RCC 7860 (cell line): ENCODE measurements around the gene TMEM59.

Experiments used
- DNase-seq: peaks from one replicate; pipeline ENCODE4 v3.0.0-alpha.2; 2015; ENCODE audit warnings: low spot score
- FAIRE-seq: peaks from 2 replicates; lab custom pipeline; 2012; peaks lifted over from hg19 to GRCh38; lab: Jason Lieb, UNC

TMEM59 gene

DNA sequence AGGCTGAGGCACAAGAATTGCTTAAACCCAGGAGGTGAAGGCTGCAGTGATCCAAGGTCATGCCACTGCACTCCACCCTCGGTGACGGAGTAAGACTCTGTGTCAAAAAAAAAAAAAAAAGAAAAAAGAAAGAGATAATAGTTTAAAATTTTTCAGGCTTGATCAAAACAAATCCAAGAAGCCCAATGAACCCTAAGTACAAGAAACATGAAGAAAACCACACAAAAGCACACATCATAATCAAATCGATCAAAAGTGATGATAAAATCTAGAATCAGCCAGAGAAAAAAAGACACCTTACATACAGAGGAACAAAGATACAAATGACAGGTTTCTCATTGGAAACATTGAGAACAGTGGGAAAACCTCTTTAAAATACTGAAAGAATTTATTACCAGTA lies 66.5 kb downstream of the TMEM59 start:
- FAIRE-seq (no peak), DNase-seq (no peak)

DNA sequence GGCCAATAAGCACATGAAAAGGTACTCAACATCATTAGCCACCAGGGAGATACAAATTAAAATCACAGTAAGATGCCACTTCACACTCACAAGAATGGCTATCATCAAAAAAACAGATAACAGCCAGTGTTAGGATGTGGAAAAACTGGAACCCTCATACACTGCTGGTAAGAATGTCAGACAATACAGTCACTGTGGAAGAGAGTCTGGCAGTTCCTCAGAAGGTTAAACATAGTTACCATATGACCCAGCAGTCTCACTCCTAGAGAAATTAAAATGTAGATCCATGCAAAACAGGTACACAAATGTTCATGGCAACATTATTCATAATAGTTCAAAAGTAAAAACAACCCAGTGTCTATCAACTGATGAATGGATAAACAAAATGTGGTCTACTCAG lies 68.3 kb downstream of the TMEM59 start:
- FAIRE-seq (no peak), DNase-seq (no peak)

DNA sequence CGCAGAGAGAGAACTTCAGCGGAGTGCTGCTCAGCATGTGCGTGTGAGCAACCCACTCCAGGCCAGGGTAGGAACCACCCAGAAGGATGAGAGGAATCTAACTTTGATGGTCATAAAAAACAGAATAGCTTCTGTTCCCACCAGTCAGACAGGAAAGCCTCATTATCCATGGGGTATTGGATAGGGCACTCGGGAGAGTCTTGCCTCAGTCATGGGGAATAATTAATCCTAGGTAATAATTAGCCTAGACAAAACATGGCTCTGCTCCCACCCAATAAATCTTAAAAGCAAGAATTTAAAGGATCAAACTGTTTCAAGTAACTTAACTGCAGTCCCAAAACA lies 70.3 kb downstream of the TMEM59 start:
- FAIRE-seq (no peak), DNase-seq (no peak)

DNA sequence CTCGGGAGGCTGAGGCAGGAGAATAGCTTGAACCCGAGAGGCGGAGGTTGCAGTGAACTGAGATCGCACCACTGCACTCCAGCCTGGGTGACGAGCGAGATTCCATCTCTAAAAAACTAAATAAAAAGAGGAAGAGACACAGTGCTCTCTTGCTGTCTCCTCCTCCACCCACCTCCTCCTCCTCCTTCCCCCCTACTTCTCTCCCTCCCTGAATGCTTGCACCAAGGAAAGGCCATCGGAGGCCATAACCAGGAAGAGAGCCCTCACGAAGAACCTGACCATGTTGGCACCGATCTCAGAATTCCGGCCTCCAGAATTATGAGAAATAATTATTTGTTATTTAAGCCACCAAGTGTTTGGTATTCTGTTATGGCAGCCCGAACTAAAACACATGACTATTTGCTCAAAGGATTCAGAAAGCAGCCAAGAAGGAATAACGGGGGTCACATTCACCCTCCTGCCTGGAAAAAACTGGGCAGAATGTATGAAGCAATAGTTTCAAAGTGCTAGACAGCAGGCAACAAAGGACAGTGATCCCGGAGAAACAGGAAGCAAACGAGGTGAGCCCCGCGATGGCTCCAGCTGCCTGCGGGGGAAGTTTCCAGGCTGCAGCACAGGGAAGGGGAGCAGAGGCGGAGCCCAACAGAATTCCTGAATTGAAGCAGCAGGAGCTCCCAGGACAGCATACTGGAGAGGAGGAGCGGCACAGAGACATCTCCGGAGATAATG lies 70.8 kb downstream of the TMEM59 start:
- DNase-seq: no peak
- FAIRE-seq: no peak

DNA sequence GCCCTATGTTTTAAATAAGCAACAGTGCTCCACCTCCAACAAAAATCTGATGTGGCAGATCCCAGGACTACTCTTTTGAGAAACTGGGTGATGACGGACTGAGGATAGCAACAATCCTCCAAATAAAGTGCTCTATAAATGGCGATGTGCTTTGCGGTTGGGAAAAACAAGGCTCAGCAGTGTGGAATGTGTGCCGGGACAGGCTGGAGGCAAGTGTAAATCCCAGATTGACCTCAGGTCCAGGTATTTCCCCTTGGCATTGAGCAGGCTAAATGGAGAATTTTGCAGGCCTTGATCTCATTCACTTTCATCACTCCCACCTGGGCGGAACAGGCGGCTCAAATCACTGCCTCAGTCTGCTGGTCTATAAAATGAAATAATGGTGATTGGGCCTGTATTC lies 71.8 kb downstream of the TMEM59 start:
- FAIRE-seq (no peak), DNase-seq (no peak)

DNA sequence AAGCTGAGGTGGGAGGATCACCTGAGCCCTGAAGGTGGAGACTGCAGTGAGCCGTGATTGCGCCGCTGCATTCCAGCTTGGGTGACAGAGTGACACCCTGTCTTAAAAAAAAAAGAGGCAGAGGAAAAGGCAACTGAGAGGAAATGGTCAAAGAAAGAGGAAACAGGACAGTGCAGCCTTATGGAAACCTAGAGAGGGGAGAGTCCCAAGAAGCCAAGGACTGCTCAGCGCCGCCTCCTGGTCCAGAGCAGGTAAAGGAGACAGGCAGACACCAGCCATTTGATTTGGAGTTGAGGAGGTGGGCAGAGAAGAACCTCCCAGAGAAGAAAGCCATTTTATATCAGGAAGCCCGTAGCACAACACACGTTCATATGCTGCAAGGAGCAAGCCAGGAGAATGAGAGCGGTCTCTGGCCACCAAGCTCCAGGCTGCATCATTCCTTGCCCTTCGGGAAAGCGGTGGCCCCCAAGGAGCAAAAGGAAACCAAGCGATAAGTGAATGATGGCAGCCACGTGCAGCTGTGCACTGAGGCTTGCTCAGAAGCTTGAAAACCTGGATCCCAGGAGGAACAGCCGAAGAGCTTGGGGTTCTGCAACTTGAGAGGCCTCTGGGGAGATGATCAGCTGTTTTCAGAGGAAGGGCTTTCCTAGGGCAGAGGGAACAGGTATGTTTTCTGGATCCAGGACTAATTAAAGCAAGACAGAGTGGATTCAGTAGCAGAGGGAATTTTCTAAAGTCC lies 73.1 kb downstream of the TMEM59 start:
- DNase-seq (no peak), FAIRE-seq (no peak)
